HUES64 (cell line): ENCODE results near the gene LGR6.

Experiments
- H3K27ac ChIP-seq: 2 replicates; pipeline ENCODE4 v1.7.0; 2013; ENCODE audit warnings: low read depth, low read length, inconsistent platforms
- H3K27me3 ChIP-seq: 2 replicates; pipeline ENCODE4 v1.6.1; 2013; ENCODE audit warnings: mild to moderate bottlenecking, low read length; ENCODE audit not compliant: insufficient read depth
- H3K36me3 ChIP-seq: 2 replicates; pipeline ENCODE4 v1.6.1; 2013; ENCODE audit warnings: mild to moderate bottlenecking, low read length; ENCODE audit not compliant: insufficient read depth
- H3K4me1 ChIP-seq: 2 replicates; pipeline ENCODE4 v1.6.1; 2013; ENCODE audit warnings: mild to moderate bottlenecking, low read length, moderate library complexity; ENCODE audit not compliant: insufficient read depth
- H3K4me3 ChIP-seq: 2 replicates; pipeline ENCODE4 v1.5.1; 2013; ENCODE audit warnings: mild to moderate bottlenecking, low read length, moderate library complexity
- H3K9ac ChIP-seq: 2 replicates; pipeline ENCODE4 v1.6.1; 2013; ENCODE audit warnings: mild to moderate bottlenecking, low read depth, low read length
- H3K9me3 ChIP-seq: 2 replicates; pipeline ENCODE4 v1.6.1; 2013; ENCODE audit warnings: low read depth, low read length; ENCODE audit not compliant: insufficient read depth
- WGBS: fragments of 150-250, 120-280 bp; methylation state at CpG from one replicate; pipeline ENCODE4 v1.1.7; 2013; ENCODE audit warnings: missing lambda C conversion rate; 5-methylcytosine and 5-hydroxymethylcytosine counted together

Gene LGR6

GRCh38 chr1:202216691-202217090 is 23.1 kb downstream of the LGR6 start:
- Histone ChIP-seq H3K4me3 (no peak overlapping the region), H3K9ac (no peak overlapping the region), H3K36me3 (no peaks in the 10 kb centered on the region), H3K27me3 (peaks cover 18% of the 10 kb centered on the region), H3K9me3 (no peaks in the 10 kb centered on the region), H3K27ac (no peak overlapping the region), H3K4me1 (peaks cover 4% of the 10 kb centered on the region)
- WGBS, result 82% methylated on average over 4 of the region's 4 CpGs

- peaks cover 18% of the 10 kb centered on the region for H3K27me3 ChIP-seq
- H3K4me3 ChIP-seq, result no peak overlapping the region
- WGBS, result 91% methylated on average over 3 of the region's 3 CpGs
- peaks cover 4% of the 10 kb centered on the region for H3K4me1 ChIP-seq
- H3K36me3 ChIP-seq, result no peaks in the 10 kb centered on the region
- H3K27ac ChIP-seq, result no peak overlapping the region
- no peak overlapping the region for H3K9ac ChIP-seq
- no peaks in the 10 kb centered on the region for H3K9me3 ChIP-seq
Observed at GRCh38 chr1:202217516-202217915, 23.9 kb downstream of the LGR6 start.

- WGBS, result 100% methylated on average over 1 of the region's 1 CpG
- no peaks in the 10 kb centered on the region for H3K9me3 ChIP-seq
- H3K27me3 ChIP-seq, result peaks cover 18% of the 10 kb centered on the region
- H3K9ac ChIP-seq, result no peak overlapping the region
- H3K4me3 ChIP-seq, result no peak overlapping the region
- H3K4me1 ChIP-seq, result peaks cover 4% of the 10 kb centered on the region
- no peaks in the 10 kb centered on the region for H3K36me3 ChIP-seq
- H3K27ac ChIP-seq, result no peak overlapping the region
Observed at GRCh38 chr1:202217951-202218350, 24.4 kb downstream of the LGR6 start.

- H3K4me1 ChIP-seq, result no peaks in the 10 kb centered on the region; the same call in 1 of the 2 replicates
- WGBS, result 91% methylated on average over 2 of the region's 2 CpGs
- no peak overlapping the region for H3K27ac ChIP-seq
- no peaks in the 10 kb centered on the region for H3K9me3 ChIP-seq
- H3K27me3 ChIP-seq, result peaks cover 1% of the 10 kb centered on the region; the same call in 1 of the 2 replicates
- no peak overlapping the region for H3K9ac ChIP-seq
- no peak overlapping the region for H3K4me3 ChIP-seq
- no peaks in the 10 kb centered on the region for H3K36me3 ChIP-seq
Observed at GRCh38 chr1:202220733-202221132, 27.1 kb downstream of the LGR6 start.

- H3K4me1 ChIP-seq, result no peaks in the 10 kb centered on the region; the same call in 1 of the 2 replicates
- WGBS, result 54% methylated on average over 19 of the region's 19 CpGs
- no peaks in the 10 kb centered on the region for H3K36me3 ChIP-seq
- no peak overlapping the region for H3K4me3 ChIP-seq
- no peak overlapping the region for H3K9ac ChIP-seq
- H3K27me3 ChIP-seq, result no peaks in the 10 kb centered on the region
- H3K27ac ChIP-seq, result no peak overlapping the region
- H3K9me3 ChIP-seq, result no peaks in the 10 kb centered on the region
Observed at GRCh38 chr1:202221911-202222909, 28.6 kb downstream of the LGR6 start.

- 87% methylated on average over 6 of the region's 7 CpGs for WGBS
Observed at GRCh38 chr1:202223121-202223860, 29.7 kb downstream of the LGR6 start.

GRCh38 chr1:202224453-202224852 is 30.9 kb downstream of the LGR6 start:
- Histone ChIP-seq H3K36me3 (no peaks in the 10 kb centered on the region), H3K9ac (no peak overlapping the region), H3K27me3 (no peaks in the 10 kb centered on the region), H3K4me3 (no peak overlapping the region), H3K4me1 (no peaks in the 10 kb centered on the region; the same call in 1 of the 2 replicates), H3K9me3 (no peaks in the 10 kb centered on the region), H3K27ac (no peak overlapping the region)
- WGBS, result 93% methylated on average over 8 of the region's 8 CpGs

More at GRCh38 chr1:202223121-202223860, 29.7 kb downstream of the LGR6 start:
- Histone ChIP-seq H3K27ac (no peak overlapping the region), H3K4me3 (no peak overlapping the region), H3K9me3 (no peaks in the 10 kb centered on the region), H3K9ac (no peak overlapping the region), H3K36me3 (no peaks in the 10 kb centered on the region), H3K4me1 (no peaks in the 10 kb centered on the region; the same call in 1 of the 2 replicates), H3K27me3 (no peaks in the 10 kb centered on the region)

- 93% methylated on average over 5 of the region's 5 CpGs for WGBS
- H3K27ac ChIP-seq, result no peak overlapping the region
Observed at GRCh38 chr1:202225131-202225530, 31.5 kb downstream of the LGR6 start.

GRCh38 chr1:202227053-202227672 is 33.6 kb downstream of the LGR6 start:
- WGBS, result 91% methylated on average over 6 of the region's 7 CpGs
- H3K9me3 ChIP-seq, result no peaks in the 10 kb centered on the region
- no peaks in the 10 kb centered on the region for H3K36me3 ChIP-seq
- H3K27ac ChIP-seq, result no peak overlapping the region
- no peaks in the 10 kb centered on the region for H3K4me1 ChIP-seq
- no peaks in the 10 kb centered on the region for H3K27me3 ChIP-seq
- H3K4me3 ChIP-seq, result no peak overlapping the region
- H3K9ac ChIP-seq, result no peak overlapping the region

More at GRCh38 chr1:202225131-202225530, 31.5 kb downstream of the LGR6 start:
- H3K4me3 ChIP-seq, result no peak overlapping the region
- H3K36me3 ChIP-seq, result no peaks in the 10 kb centered on the region
- no peaks in the 10 kb centered on the region; the same call in 1 of the 2 replicates for H3K4me1 ChIP-seq
- H3K9me3 ChIP-seq, result no peaks in the 10 kb centered on the region
- no peaks in the 10 kb centered on the region for H3K27me3 ChIP-seq
- H3K9ac ChIP-seq, result no peak overlapping the region

- H3K4me1 ChIP-seq, result no peaks in the 10 kb centered on the region
- 100% methylated on average over 1 of the region's 2 CpGs for WGBS
- H3K27me3 ChIP-seq, result no peaks in the 10 kb centered on the region
- no peaks in the 10 kb centered on the region for H3K36me3 ChIP-seq
- H3K27ac ChIP-seq, result no peak overlapping the region
- no peak overlapping the region for H3K9ac ChIP-seq
- no peak overlapping the region for H3K4me3 ChIP-seq
- H3K9me3 ChIP-seq, result no peaks in the 10 kb centered on the region
Observed at GRCh38 chr1:202227997-202228401, 34.4 kb downstream of the LGR6 start.
